ENCODE measurements around the gene PPCDC.
"Not testable (repeated sequence)": the region's sequence is repeated elsewhere in the genome, so short reads cannot be mapped to it uniquely, and the experiment has no call there.

The PPCDC gene

GRCh38 chr15:75073197-75073596, 49.8 kb downstream of the PPCDC start:
- no peak for DNase-seq

DNA sequence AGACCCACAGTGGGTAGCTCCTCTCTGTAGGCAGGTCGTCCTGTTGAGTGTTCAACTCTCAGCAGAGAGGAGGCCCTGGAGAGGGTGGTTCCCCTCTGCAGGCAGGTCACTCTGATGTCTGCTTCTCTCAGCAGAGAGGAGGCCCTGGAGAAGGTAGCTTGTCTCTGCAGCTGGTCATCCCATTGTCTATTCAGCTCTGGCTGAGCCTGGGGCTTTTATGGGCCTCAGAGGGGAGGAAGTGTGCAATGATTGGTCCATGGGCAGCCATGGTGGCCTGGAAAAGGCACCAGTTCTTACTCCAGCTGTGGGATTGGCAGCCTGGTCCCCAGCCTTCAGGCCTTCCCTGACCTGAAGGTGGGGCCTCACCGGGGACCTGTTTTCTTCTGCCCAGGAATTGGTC, 52.9 kb downstream of the PPCDC start:
- DNase-seq, result no peak

DNA sequence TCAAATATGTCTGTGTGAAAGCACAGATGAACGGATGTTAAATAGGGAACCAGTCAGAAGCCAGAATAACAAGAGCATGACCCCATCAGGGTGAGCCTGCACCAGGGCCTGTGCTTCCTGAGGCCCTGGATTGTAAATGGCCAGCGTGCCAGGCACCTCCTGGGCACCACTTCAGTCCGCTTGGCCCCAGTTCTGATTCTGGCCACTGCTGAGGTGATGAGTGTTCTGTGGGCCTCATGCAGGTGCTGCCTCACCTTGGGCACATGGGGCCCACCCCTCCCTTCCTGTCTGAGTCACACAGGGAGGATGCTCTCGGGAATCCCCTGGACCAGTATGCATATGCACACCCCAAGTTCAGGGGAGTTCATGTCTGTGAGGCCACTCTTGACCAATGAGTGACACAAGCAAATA, 54.2 kb downstream of the PPCDC start:
- not testable (repeated sequence) for DNase-seq

DNA sequence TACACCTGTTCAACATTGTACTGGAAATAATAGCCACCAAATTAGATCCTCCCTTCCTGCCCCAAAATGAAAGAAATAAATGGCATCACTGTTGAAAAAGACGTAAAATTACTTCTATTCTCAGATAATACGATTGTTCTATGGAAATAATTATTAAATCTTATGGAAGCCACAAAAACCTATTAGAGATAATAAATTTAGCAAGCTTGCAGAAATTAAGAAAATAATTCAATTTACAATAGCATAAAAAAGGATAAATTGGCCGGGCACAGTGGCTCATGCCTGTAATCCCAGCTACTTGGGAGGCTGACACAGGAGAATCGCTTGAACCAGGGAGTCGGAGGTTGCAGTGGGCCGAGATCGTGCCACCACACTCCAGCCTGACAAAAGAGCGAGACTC, 57.8 kb downstream of the PPCDC start:
- DNase-seq, result no peak

- no peak for DNase-seq
Observed at GRCh38 chr15:75082689-75083088, 59.3 kb downstream of the PPCDC start.

DNA sequence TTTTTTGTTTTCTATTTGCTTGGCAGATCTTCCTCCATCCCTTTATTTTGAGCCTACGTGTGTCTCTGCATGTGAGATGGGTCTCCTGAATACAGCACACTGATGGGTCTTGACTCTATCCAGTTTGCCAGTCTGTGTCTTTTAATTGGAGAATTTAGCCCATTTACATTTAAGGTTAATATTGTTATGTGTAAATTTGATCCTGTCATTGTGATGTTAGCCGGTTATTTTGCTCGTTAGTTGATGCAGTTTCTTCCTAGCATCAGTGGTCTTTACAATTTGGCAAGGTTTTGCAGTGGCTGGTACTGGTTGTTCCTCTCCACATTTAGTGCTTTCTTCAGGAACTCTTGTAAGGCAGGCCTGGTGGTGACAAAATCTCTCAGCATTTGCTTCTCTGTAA, 62.3 kb downstream of the PPCDC start:
- not testable (repeated sequence) for DNase-seq

DNA sequence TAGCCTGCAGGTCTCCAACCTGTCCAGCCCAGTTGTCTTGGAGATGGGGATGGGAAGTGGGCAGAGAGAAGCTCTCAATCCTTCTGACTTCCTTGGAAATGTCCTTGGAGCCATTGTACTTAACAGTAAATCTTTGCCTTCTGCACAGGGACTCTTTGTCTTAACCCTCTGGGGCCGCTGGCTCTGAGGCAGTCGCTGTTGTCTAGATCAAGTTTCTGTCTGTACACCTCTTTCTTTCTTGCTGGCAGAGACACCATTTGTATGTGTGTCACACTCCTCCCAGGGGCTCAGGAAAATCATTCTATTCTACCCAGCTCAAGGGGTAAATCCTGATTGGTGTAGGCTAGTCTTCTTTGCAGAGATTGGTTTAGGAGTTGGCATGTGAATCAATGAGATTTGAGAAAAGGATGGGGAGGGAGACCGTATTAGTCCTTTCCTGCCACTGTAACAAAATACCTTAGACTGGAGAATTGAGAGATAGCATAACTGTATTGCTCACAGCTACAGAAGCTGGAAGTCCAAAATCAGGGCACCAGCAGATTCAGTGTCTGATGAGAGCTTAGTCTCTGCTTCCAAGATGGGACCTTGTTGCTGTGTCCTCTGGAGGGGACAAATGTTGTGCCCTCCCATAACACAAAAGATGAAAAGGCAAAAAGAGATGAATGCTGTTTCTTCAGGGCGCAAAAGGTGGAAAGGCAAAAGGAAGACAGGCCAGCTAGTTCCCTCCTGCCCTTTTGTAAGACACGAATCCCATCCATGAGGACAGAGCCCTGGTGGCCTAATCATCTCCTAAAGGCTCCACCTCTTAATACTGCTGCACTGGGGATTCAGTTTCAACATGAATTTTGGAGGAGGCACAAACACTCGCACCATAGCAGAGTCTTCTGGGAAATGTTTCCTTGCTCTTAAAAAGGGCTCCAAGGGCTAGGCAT, 66.3 kb downstream of the PPCDC start:
- no peak for DNase-seq

DNA sequence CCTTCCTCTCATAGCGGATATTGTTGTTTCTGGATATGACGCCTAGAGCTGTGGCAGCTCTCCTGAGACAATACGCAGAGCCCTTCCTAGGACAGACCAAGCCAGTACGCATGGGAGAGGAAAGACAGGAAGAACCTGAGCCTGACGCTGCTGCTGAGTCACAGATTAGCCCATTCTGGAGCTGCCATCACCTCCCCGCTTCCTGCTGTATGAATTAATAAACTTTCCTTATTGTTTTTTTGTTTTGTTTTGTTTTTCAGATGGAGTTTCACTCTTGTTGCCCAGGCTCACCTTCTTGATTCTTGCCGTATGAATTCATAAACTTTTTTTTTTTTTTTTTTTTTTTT, 67.0 kb downstream of the PPCDC start:
- DNase-seq, result peak; percentile 12

DNA sequence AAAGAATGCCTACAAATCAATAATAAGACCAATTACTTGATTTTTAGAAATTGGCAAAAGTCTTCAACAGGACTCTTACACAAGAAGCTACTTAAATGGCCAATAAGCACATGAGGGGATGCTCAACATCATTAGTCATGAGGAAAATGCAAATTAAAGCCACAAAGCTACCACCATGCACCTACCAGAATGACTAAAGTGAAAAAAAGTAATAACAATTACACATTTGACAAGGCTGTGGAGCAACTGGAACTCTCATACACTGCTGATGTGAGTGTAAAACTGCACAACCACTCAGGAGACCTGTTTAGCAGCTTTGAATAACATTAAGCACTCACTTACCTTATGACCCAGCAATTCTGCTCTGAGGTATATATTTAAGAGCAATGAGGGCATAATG, 68.4 kb downstream of the PPCDC start:
- DNase-seq, result peak; percentile 20

DNA sequence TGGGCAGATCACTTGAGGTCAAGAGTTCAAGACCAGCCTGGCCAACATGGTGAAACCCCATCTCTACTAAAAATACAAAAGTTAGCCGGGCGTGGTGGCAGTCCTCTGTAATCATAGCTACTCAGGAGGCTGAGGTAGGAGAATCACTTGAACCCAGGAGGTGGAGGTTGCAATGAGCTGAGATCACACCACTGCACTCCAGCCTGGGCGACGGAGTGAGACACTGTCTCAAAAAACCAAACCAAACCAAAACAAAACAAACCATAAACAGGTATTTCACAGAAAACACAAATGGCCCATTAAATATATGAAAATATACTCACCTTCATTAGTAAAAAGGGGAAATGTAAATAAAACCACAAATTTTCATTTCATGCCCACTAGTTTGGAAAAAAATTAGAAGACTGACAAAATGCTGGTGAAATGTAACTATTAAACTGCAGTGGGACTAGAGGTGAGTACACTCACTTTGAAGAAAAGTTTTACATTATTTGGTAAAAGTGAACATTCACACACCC, 71.6 kb downstream of the PPCDC start:
- DNase-seq, result not testable (repeated sequence)

DNA sequence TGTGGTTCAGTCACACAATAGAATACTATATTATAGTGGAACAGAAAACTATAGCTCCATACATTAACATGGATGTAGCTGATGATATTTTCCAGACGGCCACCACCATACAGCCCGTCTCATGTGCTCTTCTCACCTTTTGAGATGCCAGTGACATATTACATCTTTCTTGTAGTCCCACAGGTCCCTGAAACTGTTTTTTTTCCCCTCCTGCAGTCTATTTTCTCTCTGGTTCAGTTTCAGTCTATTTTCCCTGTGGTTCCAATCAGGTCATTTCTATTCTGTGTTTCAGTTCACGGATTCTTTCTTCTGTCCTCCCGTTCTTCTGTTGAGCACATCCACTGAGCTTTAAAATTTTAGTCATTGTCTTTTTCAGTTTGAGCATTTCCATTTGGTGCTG, 72.2 kb downstream of the PPCDC start:
- DNase-seq, result no peak

DNA sequence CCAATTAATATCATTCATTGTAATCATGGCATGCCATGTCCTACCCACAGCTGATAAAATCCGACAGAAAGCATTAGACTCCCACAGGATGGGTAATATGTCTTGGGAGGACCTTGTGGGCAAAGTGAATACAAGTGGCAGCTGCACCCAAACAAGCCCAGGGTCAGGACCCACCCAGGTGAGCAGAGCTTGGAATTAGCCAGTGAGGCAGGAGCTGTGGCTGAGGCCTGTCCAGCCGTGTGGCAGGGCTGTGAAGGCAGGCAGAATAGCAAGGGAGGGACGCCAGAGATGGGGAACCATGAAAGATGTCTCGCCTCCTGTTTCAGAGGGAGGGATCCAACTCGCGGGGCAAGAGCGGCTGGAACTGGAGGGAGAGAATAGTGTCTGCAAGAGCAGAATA, 74.5 kb downstream of the PPCDC start:
- no peak for DNase-seq

- DNase-seq, result no peak
Observed at GRCh38 chr15:75098404-75098803, 75.0 kb downstream of the PPCDC start.
